Fibroblast of skin of left quadriceps (primary cell): ENCODE measurements around the gene CLDN15.

Experiments
- DNase-seq, 2 experiments: peaks; one replicate each; pipeline ENCODE4 v3.0.0-alpha.2; 2013; ENCODE audit warnings: low read depth in 2 of 2

The CLDN15 gene

GRCh38 chr7:101244375-101245146 lies 7.0 kb upstream of the CLDN15 start, which contains the start of gene FIS1:
Gene FIS1 (minus strand): TSS chr7:101245081. CDS start chr7:101245004, 77 bp downstream.
- DNase-seq = peak; percentile 68 to 71

DNA sequence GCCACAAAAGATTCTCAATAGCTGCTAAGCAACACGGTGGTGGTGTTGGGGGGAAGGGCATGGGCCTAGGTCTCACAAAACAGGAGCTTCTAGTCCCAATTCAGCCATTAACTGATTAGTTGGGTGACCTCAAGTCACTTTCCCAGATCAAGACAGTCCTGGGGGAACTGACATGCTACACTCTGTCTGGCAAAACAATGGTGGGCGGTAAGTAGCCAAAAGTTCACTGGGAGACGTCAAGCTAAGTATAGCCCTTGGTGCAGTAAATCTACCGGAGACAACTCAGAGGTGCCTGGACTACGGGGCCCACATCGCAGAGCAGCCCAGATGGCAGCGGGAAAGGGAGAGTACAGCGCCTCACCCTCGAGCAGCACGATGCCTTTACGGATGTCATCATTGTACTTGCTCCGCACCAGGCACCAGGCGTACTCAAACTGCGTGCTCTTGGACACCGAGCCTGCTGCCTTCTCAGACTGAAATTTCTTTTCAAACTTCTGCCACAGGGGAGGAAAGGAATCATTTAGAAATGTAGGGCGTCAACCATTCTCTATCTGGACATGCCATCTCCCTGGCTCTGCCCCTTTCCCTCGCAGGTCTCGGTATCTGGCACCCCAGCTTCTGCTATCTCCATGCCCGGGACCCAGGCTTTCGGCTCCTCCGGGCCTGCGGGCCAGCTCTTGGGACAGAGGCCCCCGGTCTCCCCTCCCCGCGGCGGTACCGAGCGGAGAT lies 6.2 kb upstream of the CLDN15 start:
- DNase-seq = no peak

- DNase-seq = no peak
Measured at GRCh38 chr7:101241443-101242349, 4.1 kb upstream of the CLDN15 start.

DNA sequence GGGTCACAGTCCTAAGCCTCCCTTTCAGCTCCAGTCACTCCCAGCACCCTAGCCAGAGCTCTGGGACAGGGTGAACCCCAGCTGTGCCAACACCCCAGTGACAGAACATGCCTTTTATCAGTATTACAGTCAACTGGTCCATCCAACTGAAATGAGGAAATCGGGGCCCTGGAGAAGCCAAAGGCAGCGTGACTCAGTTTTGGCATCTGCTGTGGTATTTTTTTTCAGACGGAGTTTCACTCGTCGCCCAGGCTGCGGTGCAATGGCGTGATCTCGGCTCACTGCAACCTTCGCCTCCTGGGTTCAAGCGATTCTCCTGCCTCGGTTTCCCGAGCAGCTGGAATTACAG lies 3.4 kb upstream of the CLDN15 start:
- no peak for DNase-seq

DNA sequence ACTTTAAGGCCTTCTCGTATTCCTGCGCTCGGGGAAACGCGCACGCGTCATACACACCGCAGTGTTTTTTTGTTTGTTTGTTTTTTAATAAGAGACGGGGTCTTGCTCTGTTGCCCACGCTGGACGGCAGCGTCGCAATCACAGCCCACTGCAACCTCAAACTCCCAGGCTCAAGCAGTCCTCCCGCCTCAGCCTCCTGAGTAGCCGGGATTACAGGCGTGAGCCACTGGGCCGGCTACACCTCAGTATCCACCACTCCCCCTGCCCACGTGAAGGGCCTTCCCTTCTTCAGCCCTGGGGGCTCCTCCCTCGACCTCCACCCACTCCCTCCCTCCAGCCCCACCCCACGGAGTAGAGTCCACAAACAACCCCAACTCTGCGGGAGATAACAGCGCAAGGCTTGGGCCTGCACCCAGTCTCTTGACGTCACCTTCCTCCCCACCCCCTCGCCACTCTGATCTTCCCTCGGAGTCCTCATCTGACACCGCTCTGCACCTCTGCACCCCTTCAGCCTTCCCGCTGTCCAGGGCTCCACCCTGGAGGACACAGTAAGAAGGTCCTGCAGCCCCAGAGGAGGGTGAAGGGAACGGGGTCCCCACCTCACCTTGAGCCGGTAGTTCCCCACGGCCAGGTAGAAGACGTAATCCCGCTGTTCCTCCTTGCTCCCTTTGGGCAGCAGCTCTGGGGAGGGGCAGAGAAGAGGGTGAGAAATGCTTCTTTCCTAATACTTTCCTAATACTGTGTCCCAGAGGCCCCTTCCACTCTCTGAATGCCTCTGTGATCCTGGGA lies 2.8 kb upstream of the CLDN15 start:
- DNase-seq = no peak

DNA sequence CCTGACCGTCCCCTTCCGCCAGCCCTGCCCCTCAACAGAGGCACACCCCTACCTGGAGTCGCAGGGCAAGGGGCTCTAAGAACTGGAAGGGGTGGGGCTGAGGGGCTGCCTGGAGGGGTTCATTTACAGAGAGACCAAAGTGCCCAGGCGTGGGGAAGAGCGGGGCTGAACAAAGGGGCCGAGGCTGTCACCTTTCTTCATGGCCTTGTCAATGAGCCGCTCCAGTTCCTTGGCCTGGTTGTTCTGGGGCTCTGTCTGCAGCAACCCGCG lies 2.3 kb upstream of the CLDN15 start:
- DNase-seq = no peak

DNA sequence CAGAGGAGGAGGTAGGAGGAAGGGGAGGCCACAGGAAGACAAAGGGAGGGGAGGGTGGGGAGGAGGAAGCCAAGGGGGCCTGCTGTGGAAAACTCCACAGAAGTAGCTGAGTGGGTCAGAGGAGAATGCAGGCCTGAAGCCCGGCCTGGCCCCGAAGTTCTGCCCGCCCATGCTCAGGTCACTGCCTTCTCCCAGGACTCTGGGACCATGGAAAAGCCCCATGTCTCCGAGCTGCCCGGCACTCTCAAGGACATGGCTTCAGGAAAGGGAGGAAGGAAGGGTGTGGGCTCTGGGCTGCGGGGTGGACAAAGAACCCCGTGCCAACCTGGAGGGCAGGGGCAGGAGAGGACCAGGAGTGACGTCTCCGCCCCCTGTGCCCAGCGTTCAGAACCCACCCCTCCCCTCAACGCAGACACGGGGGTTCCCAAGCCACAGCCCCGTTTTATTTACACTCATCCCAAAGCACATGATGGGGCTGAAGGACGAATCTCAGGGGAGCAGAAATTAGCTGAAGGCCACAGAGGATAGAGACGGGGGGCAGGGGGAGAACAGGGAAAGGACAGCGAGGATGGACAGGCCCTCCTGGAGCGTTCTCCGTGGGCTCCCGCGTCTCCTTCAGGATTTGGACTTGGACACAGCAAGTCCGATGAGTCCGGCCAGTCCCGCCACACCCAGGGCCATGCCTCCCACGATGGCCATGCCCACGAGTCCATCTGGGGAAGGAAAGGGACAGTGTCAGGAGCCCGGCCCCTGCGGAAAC lies 1.8 kb upstream of the CLDN15 start:
- no peak for DNase-seq

- no peak for DNase-seq
Measured at GRCh38 chr7:101238226-101239182, 902 bp upstream of the CLDN15 start.

DNA sequence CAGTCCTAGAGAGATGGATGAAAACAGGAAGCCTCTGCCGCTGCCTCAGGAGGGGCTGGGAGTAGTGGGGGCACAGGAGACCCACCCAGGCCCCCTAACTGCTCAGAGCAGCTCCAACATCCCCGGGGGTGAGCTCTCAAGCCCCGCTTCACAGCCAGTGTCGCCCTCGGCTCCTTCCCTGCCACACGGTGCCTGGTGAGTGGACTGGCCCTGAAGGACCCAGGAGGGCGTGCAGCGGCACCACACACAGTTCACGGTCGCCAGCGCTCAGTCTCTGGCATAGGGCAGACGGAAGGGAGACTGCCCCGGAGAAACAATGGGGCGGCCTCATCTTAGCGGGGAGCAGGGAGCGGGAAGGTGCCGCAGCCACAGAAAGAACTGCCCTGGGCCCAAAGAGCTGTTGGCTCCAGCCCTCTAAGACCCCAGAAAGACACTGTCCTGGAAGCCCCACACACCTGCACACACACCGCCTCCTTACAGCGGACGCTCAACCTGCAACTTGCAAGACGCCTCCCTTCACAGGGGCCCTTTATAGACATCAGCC lies 1.2 kb downstream of the CLDN15 start:
- DNase-seq = no peak

GRCh38 chr7:101235522-101235921 lies 2.1 kb downstream of the CLDN15 start:
- DNase-seq = no peak

GRCh38 chr7:101235050-101235449 lies 2.6 kb downstream of the CLDN15 start:
- DNase-seq = no peak

GRCh38 chr7:101234636-101235035 lies 3.0 kb downstream of the CLDN15 start:
- DNase-seq = no peak

DNA sequence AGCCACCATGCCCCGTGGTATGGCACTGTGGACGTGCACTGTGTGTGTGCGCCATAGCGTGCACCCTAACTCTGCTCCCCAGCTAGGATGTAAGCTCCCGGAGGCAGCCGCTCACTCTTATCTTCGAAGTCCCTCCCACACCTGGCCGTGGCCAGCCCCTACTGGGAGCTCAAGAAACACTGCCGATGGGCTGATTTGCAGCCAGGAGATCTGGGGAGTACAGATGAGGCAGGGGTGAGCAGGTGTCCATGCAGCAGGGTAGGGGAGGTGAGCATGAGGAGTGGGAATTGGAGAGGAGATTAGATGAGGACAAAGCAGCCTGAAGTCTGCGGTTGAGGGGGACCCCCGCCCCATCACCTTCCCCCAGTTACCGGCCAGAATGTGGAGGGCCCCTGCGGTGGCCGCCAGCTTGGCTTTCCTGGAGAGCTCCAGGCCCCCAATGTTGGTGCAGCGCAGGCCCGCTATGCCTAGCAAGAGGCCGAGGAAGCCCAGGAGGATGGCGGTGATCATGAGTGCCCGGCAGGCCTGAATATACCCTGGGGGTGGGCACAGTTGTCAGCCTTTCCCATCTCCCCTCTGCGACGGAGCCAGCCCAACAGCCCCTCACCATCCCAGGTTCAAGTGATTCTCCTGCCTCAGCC lies 3.6 kb downstream of the CLDN15 start:
- no peak for DNase-seq

DNA sequence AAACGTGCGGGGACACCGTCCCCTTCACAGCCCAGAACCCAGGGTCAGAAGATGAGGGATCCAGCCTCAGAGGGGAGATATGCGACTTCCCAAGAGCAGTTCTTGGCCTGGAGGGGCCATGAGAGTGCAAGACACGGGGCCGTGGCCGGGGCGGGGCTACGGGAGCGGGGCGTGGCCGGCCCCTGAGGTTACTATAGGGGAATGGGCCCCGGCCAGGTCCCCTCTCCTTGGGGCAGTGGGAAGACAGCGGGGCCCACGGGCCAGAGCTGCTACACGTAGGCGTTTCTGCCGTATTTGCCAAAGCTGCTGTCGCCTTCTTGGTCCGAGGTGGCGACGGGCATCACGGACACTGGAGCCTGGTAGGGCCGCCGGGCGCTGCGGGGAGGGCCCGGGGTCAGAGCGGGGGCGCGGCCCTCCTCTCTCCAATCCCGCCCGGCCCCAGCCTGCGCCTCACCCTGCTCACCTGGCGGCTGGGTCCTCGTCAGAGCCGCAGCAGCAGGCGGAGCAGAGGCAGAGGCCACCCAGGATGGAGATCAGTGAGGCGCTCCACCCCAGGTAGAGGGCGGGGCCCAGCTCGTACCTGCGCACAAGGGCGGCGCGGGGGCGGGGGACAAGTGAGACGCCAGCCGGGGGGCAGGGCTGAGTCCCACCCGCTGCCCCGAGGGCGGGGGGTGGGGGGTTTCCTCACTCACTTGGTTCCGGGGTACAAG lies 5.3 kb downstream of the CLDN15 start:
- DNase-seq = no peak

DNA sequence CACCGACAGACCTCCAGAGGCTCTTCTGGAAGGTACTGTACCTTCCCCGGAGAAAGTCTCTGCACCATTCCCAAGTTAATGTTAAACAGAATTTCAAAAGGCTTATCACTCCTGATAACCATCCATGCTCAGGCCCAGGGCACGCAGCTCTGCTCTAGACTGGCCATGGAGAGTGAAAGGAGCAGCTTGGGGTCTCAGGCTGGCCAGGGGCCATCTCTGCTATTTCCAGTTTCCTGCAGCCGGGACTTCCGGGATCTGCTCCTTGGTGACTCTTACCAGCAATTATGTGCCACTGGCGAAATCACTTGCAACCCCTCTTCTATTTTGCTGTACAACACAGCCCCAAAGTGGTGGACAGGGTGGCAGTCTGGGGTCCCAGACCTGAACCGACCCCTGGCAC lies 6.0 kb downstream of the CLDN15 start:
- DNase-seq = no peak

DNA sequence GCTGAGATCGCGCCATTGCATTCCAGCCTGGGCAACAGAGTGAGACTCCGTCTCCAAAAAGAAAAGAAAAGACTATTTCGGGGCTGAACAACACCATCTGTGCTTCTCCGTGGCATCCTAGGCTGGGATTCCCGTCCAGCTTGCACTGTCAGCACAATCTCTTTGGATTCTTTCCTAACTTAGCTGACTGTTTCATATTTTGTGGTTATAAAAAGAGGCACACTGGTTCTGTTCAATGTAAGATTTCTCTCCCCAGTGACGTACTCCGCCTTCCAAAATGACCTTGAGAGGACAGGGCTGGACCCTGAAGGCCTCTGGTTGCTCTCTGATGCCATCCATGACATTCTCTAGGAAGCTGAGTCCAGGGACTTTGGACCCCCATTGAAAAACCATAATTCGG lies 10.9 kb downstream of the CLDN15 start:
- DNase-seq = no peak

DNA sequence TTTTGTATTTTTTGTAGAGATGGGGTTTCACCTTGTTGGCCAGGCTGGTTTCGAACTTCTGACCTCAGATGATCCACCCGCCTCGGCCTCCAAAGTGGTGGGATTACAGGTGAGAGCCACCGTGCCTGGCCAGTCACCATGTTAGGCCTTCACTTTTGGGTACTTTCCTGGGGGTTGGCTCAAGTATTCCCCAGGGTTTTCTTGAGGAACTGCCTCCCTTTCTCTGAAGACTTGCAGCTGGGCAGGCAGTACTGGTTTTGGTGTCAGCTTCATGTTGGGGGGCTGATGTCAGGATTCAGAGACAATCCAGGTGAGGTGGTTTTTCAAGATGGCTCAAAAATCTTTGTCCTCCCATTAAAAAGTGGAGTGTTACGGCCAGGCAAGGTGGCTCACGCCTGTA lies 12.0 kb downstream of the CLDN15 start:
- no peak for DNase-seq

DNA sequence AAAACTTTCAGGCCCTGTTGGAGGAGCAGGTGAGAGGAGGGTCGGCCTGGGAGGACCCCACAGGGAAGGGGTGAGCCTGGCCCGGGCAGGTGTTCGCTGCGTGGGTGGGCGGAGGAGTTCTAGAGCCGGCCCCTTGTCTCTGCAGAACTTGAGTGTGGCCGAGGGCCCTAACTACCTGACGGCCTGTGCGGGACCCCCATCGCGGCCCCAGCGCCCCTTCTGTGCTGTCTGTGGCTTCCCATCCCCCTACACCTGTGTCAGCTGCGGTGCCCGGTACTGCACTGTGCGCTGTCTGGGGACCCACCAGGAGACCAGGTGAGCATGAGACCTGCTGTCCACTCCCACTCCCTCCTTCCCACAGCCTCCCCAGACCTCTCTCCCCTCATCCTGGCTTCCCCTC lies 14.1 kb downstream of the CLDN15 start:
- no peak for DNase-seq
